NT2/D1 (cell line): ENCODE results near the gene GSKIP.
A peak's percentile ranks its signal among the peaks of the same experiment; 100 is the strongest.

Experiments
- DNase-seq: peaks from one replicate; pipeline ENCODE4 v3.0.0-alpha.2; 2011; ENCODE audit warnings: low read depth, low spot score
- H3K27me3 ChIP-seq: 2 replicates; pipeline ENCODE4 v1.6.0; 2011; ENCODE audit warnings: mild to moderate bottlenecking; ENCODE audit not compliant: insufficient read length, insufficient read depth
- H3K36me3 ChIP-seq: 2 replicates; pipeline ENCODE4 v1.6.1; 2011; ENCODE audit warnings: mild to moderate bottlenecking, low read length, mixed read lengths; ENCODE audit not compliant: insufficient read depth, insufficient read length
- H3K4me1 ChIP-seq: 2 replicates; pipeline ENCODE4 v1.5.1; 2011; ENCODE audit not compliant: insufficient read depth, insufficient read length
- H3K4me3 ChIP-seq: 2 replicates; pipeline ENCODE4 v1.5.1; 2011; ENCODE audit warnings: low read depth; ENCODE audit not compliant: insufficient read length
- H3K9ac ChIP-seq: 2 replicates; pipeline ENCODE4 v1.6.0; 2011; ENCODE audit warnings: low read depth; ENCODE audit not compliant: insufficient read length
- H3K9me3 ChIP-seq: 2 replicates; pipeline ENCODE4 v1.5.1; 2011; ENCODE audit warnings: mild to moderate bottlenecking, low read length; ENCODE audit not compliant: insufficient read depth
- SUZ12 ChIP-seq: IDR thresholded peaks from 2 replicates; pipeline ENCODE4 v1.6.1; 2011; ENCODE audit not compliant: insufficient read length, insufficient read depth; ENCODE audit errors: extremely low read depth
- YY1 ChIP-seq: IDR thresholded peaks from 2 replicates; pipeline ENCODE4 v1.6.1; 2011; ENCODE audit not compliant: insufficient read length, insufficient read depth
- ZNF274 ChIP-seq: IDR thresholded peaks from 2 replicates; pipeline ENCODE4 v1.6.1; 2011; ENCODE audit warnings: mild to moderate bottlenecking, low read depth, low read length

GSKIP gene

DNA sequence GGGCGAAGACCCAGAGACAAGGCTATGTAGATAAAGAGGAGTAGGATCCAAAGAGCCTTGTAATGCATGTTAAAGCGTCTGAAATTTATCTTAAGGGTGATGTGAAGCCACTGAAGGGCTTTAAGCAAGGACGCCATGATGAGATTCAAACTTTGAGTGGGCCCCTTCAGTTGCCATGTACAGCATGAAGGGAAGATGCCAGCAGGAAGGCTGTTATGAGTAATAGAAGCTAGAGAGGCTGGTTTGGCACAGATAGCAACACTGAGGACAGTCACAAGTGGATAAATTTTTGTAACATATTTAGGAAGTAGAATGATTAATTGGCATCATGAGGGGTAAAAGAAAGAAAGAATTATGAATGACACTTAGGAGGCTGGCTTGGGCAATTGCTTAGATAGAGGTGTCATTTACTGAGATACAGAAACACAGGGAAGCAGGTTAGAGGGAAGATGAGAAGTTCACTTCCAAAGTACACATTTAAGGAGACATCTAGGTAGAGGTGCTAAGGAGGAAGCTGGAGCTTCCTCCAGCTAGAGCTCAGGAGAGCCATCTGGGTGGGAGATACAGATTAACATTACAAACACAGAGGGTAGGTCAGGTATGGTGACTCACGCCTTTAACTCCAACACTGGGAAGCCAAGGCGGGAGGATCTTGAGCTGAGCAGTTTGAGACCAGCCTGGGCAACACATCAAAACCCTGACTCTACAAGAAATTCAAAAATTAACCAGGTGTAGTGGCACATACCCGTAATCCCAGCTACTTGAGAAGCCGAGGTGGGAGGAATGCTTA is 13.8 kb upstream of the GSKIP start:
- Histone ChIP-seq H3K4me1 (no peaks in the 10 kb centered on the region), H3K27me3 (no peaks in the 10 kb centered on the region), H3K9ac (no peak overlapping the region), H3K9me3 (no peaks in the 10 kb centered on the region), H3K4me3 (no peak overlapping the region), H3K36me3 (no peaks in the 10 kb centered on the region)
- peak; percentile 36 for DNase-seq
- TF ChIP-seq SUZ12 (no peak), YY1 (no peak), ZNF274 (no peak)

DNA sequence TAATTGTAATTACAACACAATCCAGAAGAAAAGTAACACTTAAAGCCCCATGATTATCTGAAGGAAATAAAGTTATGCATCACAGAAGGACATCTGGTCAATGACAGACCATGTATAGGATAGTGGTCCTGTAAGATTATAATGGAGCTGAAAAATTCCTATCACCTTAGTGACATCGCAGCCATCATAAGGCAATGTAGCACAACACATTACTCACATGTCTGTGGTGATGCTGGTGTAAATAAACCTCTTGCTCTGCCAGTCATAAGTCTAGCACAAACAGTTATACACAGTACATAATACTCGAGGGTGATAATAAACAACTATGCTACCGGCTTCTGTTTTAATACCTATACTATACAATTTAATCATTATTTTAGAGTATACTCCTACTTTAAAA is 11.3 kb upstream of the GSKIP start:
- Histone ChIP-seq H3K27me3 (no peaks in the 10 kb centered on the region), H3K9me3 (no peaks in the 10 kb centered on the region), H3K9ac (no peak overlapping the region), H3K4me1 (no peaks in the 10 kb centered on the region), H3K4me3 (no peak overlapping the region), H3K36me3 (no peaks in the 10 kb centered on the region)
- TF ChIP-seq SUZ12 (no peak), YY1 (no peak), ZNF274 (no peak)
- DNase-seq: no peak

DNA sequence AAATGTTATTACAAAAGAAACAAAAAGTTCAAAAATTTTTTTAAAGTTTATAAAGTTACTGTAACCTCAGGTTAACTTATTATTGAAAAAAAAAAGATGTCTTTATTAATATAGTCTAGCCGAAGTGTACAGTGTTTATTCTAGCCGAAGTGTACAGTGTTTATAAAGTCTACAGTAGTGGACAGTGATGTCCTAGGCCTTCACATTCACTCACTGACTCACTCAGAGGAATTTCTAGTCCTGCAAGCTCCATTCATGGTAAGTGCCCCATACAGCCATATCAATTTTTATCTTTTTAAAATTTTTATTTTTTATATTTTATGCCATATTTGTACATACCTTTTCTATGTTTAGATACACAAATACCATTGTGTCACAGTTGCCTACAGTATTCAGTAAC is 10.6 kb upstream of the GSKIP start:
- no peak for DNase-seq
- no peaks in the 10 kb centered on the region for H3K9me3 ChIP-seq
- H3K9ac ChIP-seq: no peak overlapping the region
- no peaks in the 10 kb centered on the region for H3K4me1 ChIP-seq
- H3K36me3 ChIP-seq: no peaks in the 10 kb centered on the region
- H3K4me3 ChIP-seq: no peak overlapping the region
- no peaks in the 10 kb centered on the region for H3K27me3 ChIP-seq
- TF ChIP-seq YY1 (no peak), ZNF274 (no peak), SUZ12 (no peak)

DNA sequence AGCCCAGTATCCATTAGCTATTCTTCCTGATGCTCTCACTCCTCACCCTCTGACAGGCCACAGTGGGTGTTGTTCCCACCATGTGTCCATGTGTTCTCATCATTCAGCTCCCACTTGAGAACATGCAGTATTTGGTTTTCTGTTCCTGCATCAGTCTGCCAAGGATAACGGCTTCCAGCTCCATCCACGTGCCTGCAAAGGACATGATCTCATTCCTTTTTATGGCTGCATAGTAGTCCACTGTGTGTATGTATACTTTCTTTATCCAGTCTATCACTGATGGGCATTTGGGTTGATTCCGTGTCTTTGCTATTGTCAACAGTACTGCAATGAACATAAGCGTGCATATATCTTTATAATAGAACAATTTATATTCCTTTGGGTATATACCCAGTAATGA is 9.1 kb upstream of the GSKIP start:
- no peak overlapping the region for H3K9ac ChIP-seq
- no peak overlapping the region for H3K4me3 ChIP-seq
- H3K36me3 ChIP-seq: no peaks in the 10 kb centered on the region
- H3K4me1 ChIP-seq: no peaks in the 10 kb centered on the region
- no peaks in the 10 kb centered on the region for H3K27me3 ChIP-seq
- TF ChIP-seq ZNF274: no peak
- H3K9me3 ChIP-seq: no peaks in the 10 kb centered on the region
- DNase-seq: no peak

DNA sequence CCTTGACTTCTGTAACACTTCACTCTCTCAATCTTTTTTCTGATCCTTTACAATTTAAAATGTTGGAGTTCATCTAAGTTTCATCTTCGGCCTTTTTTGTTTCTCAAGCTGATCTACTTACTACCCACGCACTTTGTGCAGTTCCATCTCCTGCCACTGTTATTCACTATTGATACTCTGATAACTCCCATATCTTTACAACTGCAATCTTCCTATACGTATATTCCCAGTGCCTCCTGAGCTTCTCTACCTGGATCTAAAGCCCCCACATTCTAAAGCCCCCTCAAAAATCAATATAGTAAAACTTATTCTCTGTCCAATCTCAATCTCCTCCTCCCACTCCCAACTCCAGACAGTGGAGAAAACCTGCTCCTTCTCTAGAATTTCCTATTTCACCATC is 6.1 kb upstream of the GSKIP start:
- H3K9me3 ChIP-seq: no peaks in the 10 kb centered on the region
- DNase-seq: no peak
- TF ChIP-seq YY1 (no peak), SUZ12 (no peak)
- H3K4me1 ChIP-seq: no peaks in the 10 kb centered on the region
- H3K27me3 ChIP-seq: no peaks in the 10 kb centered on the region
- H3K4me3 ChIP-seq: no peak overlapping the region
- no peaks in the 10 kb centered on the region for H3K36me3 ChIP-seq
- no peak overlapping the region for H3K9ac ChIP-seq

DNA sequence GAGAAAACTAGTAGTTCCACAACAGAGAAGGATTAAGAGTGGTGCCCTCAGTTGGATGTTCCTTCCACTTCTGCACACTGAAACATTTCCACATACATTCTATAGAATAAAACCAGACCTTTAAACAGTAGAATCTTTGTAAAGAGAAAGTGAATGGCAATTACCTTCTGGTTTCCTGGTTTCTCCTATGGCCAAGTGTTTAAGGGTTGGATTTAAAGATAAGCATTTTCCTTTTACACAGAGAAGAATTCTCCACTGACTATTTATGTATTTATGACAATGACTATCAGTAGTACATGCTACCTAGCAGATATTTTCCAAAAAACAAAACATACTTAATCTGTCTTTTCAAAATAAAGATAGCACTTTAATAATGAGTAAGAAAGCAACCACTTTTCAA is 3.4 kb upstream of the GSKIP start:
- no peak for TF ChIP-seq ZNF274
- TF ChIP-seq SUZ12: no peak
- no peak for TF ChIP-seq YY1
- no peak overlapping the region for H3K9ac ChIP-seq
- no peaks in the 10 kb centered on the region for H3K36me3 ChIP-seq
- H3K4me1 ChIP-seq: no peaks in the 10 kb centered on the region
- no peaks in the 10 kb centered on the region for H3K9me3 ChIP-seq
- no peaks in the 10 kb centered on the region for H3K27me3 ChIP-seq
- no peak for DNase-seq
- H3K4me3 ChIP-seq: no peak overlapping the region

DNA sequence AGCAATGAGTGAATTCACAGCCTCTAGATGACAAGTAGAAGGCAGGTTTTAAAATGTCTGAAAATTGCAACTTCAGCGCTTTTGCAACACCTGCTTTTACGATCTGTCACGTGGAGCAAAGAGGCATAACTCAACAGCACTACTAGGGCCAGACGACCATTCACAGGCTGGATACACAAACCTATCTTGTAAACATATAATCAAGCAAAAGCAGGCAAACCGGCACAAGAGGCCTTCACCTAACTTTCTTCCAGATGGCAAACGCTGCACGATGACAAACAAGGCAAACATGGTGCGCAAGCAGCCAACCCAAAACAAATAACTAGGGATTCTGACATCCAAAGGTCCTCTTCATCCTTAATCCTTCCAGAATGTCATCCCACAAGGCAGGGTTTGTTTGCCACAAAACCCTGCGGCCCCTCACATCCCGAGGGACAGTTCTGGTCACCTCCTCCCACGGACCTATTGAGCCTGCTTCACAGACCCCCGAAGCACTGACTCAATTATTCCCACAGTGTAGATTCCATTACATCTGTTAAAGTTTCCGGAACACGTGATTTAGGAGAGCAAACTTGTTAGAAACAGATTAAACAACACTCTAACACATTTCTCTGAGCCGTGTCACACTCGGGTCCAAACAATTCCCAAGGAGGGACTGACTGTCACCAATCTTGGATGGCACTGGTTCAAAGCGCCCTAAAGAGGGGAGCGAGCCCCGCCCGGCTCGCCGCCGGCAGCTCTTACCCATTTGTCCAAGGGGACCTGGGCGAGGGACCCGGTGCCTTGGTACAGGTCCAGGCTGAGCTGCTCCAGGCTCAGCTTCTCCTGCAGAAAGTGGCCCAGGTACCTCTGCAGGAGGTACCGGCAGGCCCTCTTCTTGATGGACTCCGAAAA is 1.0 kb upstream of the GSKIP start:
- H3K4me3 ChIP-seq: peak overlapping the region; percentile 79
- no peak for TF ChIP-seq ZNF274
- TF ChIP-seq SUZ12: no peak
- no peak for TF ChIP-seq YY1
- no peaks in the 10 kb centered on the region for H3K27me3 ChIP-seq
- H3K9me3 ChIP-seq: no peaks in the 10 kb centered on the region
- H3K4me1 ChIP-seq: no peaks in the 10 kb centered on the region
- no peaks in the 10 kb centered on the region for H3K36me3 ChIP-seq
- peak overlapping the region; percentile 73 for H3K9ac ChIP-seq
- peak; percentile 0 for DNase-seq
